ENCODE results near the gene CBLB.
"Not testable (repeated sequence)": the region's sequence is repeated elsewhere in the genome, so short reads cannot be mapped to it uniquely, and the experiment has no call there.

CBLB gene

GRCh38 chr3:105747060-105747541 lies 121.7 kb downstream of the CBLB start:
- DNase-seq, result no peak

GRCh38 chr3:105746231-105746996 lies 122.4 kb downstream of the CBLB start:
- no peak for DNase-seq

- DNase-seq, result no peak
Measured at GRCh38 chr3:105745046-105745445, 123.8 kb downstream of the CBLB start.

- no peak for DNase-seq
Measured at GRCh38 chr3:105744202-105744601, 124.6 kb downstream of the CBLB start.

- no peak for DNase-seq
Measured at GRCh38 chr3:105733356-105733755, 135.5 kb downstream of the CBLB start.

GRCh38 chr3:105731686-105732085 lies 137.1 kb downstream of the CBLB start:
- no peak for DNase-seq

- no peak for DNase-seq
Measured at GRCh38 chr3:105730801-105731354, 137.9 kb downstream of the CBLB start.

- DNase-seq, result no peak
Measured at GRCh38 chr3:105729667-105730066, 139.1 kb downstream of the CBLB start.

GRCh38 chr3:105728771-105729312 lies 140.0 kb downstream of the CBLB start:
- DNase-seq, result no peak

- DNase-seq, result not testable (repeated sequence)
Measured at GRCh38 chr3:105727036-105727435, 141.8 kb downstream of the CBLB start.

GRCh38 chr3:105722943-105723556 lies 145.8 kb downstream of the CBLB start:
- no peak for DNase-seq

- DNase-seq, result no peak
Measured at GRCh38 chr3:105719791-105720190, 149.0 kb downstream of the CBLB start.

GRCh38 chr3:105715372-105715771 lies 153.4 kb downstream of the CBLB start:
- DNase-seq, result no peak

GRCh38 chr3:105714453-105714852 lies 154.4 kb downstream of the CBLB start:
- DNase-seq, result no peak

- DNase-seq, result no peak
Measured at GRCh38 chr3:105708980-105709379, 159.8 kb downstream of the CBLB start.

GRCh38 chr3:105707009-105707408 lies 161.8 kb downstream of the CBLB start:
- no peak for DNase-seq

GRCh38 chr3:105704726-105705410 lies 163.9 kb downstream of the CBLB start:
- no peak for DNase-seq

- no peak for DNase-seq
Measured at GRCh38 chr3:105700575-105700974, 168.2 kb downstream of the CBLB start.

- no peak for DNase-seq
Measured at GRCh38 chr3:105691633-105692032, 177.2 kb downstream of the CBLB start.

- DNase-seq, result no peak
Measured at GRCh38 chr3:105691053-105691452, 177.8 kb downstream of the CBLB start.

GRCh38 chr3:105688821-105689220 lies 180.0 kb downstream of the CBLB start:
- DNase-seq, result no peak

GRCh38 chr3:105686278-105686897 lies 182.4 kb downstream of the CBLB start:
- DNase-seq, result no peak

GRCh38 chr3:105679951-105680350 lies 188.9 kb downstream of the CBLB start:
- no peak for DNase-seq

Data from retina (tissue), 1 donor.